ENCODE data around the gene ITPRIPL2.

The ITPRIPL2 gene

GRCh38 chr16:19123535-19124178 lies 9.9 kb downstream of the ITPRIPL2 start:
- no peak for DNase-seq

- no peak for DNase-seq
Observed at GRCh38 chr16:19126300-19126699, 12.5 kb downstream of the ITPRIPL2 start.

- DNase-seq = no peak
Observed at GRCh38 chr16:19127205-19127604, 13.4 kb downstream of the ITPRIPL2 start.

- no peak for DNase-seq
Observed at GRCh38 chr16:19127674-19128131, 13.9 kb downstream of the ITPRIPL2 start.

GRCh38 chr16:19128454-19129200 lies 14.9 kb downstream of the ITPRIPL2 start:
- no peak for DNase-seq

GRCh38 chr16:19130385-19130784 lies 16.6 kb downstream of the ITPRIPL2 start:
- no peak for DNase-seq

GRCh38 chr16:19130852-19131824 lies 17.4 kb downstream of the ITPRIPL2 start:
- DNase-seq = peak; percentile 26 to 55

GRCh38 chr16:19131825-19132218 lies 18.1 kb downstream of the ITPRIPL2 start:
- DNase-seq = no peak

GRCh38 chr16:19132255-19132654 lies 18.5 kb downstream of the ITPRIPL2 start:
- no peak for DNase-seq

GRCh38 chr16:19132898-19133297 lies 19.1 kb downstream of the ITPRIPL2 start:
- DNase-seq = no peak

GRCh38 chr16:19133600-19133999 lies 19.8 kb downstream of the ITPRIPL2 start:
- DNase-seq = no peak

- DNase-seq = no peak
Observed at GRCh38 chr16:19135201-19135842, 21.6 kb downstream of the ITPRIPL2 start.

GRCh38 chr16:19135896-19136438 lies 22.2 kb downstream of the ITPRIPL2 start:
- DNase-seq = no peak

GRCh38 chr16:19136549-19137196 lies 22.9 kb downstream of the ITPRIPL2 start:
- DNase-seq = no peak

GRCh38 chr16:19137201-19138128 lies 23.7 kb downstream of the ITPRIPL2 start:
- no peak for DNase-seq

GRCh38 chr16:19138601-19139000 lies 24.8 kb downstream of the ITPRIPL2 start:
- DNase-seq = no peak

- DNase-seq = no peak
Observed at GRCh38 chr16:19139436-19140091, 25.8 kb downstream of the ITPRIPL2 start.

- DNase-seq = no peak
Observed at GRCh38 chr16:19140396-19140795, 26.6 kb downstream of the ITPRIPL2 start.

- DNase-seq = no peak
Observed at GRCh38 chr16:19142939-19143598, 29.3 kb downstream of the ITPRIPL2 start.

- DNase-seq = no peak
Observed at GRCh38 chr16:19143599-19143956, 29.8 kb downstream of the ITPRIPL2 start.

All from SW 1271 (cell line).